ENCODE data around the gene SCYL1.

GRCh38 chr11:65558002-65558929, 33.4 kb downstream of the SCYL1 start, which contains the start of gene LTBP3:
- TF ChIP-seq CTCF (conservative IDR thresholded peaks at IDR 0.05; ENCODE audit: low read length) (no peak), EZH2phosphoT487 (IDR thresholded peaks at IDR 0.05; ENCODE audit: borderline replicate concordance, low read depth, low read length) (peak; percentile 72; the same call in 1 of the 2 replicates)
